ENCODE data around the gene TAS2R43. TPM values are rescaled to one million over a fixed set of nuclear protein-coding genes. Genes with fewer than 3 reads are reported as not detected.
"Not testable (repeated sequence)": the region's sequence is repeated elsewhere in the genome, so short reads cannot be mapped to it uniquely, and the experiment has no call there.

TAS2R43 gene
- polyA plus RNA-seq, 1 donor from 2014 or later: 0.35 TPM

DNA sequence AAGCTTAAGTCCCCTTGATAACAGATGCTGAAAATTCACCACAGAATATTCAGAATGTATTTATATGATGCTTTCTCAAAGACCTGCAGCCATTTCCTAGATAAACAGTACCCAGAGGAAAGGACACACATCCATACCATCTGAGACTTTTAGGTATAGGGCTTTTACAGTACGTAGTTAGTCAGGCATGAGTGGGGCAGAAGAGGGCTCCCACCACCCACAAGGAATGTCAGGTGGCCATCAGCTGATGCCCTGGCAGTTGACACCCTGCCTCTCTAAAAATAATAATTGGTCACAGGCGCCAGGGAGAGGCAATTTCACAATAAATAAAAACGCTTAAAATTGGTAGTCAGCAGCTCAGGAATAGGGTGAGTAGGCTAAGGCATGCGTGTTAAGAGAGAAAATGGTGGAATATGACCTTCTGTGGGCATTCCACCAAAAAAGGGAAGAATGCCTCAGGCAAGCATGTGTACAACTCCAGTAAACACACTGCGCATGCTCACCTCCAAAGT is 22.2 kb downstream of the TAS2R43 start:
- no peaks in the 10 kb centered on the region for H3K36me3 ChIP-seq (ENCODE audit: insufficient read depth, low read length)
- H3K9ac ChIP-seq (ENCODE audit: low read length): no peak overlapping the region
- no peaks in the 10 kb centered on the region for H3K79me2 ChIP-seq (replicated peaks; ENCODE audit: insufficient read depth, low read length)
- no peaks in the 10 kb centered on the region for H3K9me3 ChIP-seq (ENCODE audit: low read length)
- no peaks in the 10 kb centered on the region for H3K27me3 ChIP-seq (ENCODE audit: insufficient read depth, low read depth, low read length)
- H3F3A ChIP-seq (ENCODE audit: insufficient read depth, low read length, poor library complexity, severe bottlenecking): no peaks in the 10 kb centered on the region
- no peak overlapping the region for H2AFZ ChIP-seq (ENCODE audit: low read depth, low read length)
- TF ChIP-seq EZH2 (IDR thresholded peaks at IDR 0.05; ENCODE audit: borderline replicate concordance, insufficient read depth, low read length, poor library complexity, severe bottlenecking) (no peak), EP300 (conservative IDR thresholded peaks at IDR 0.05; ENCODE audit: poor library complexity, severe bottlenecking) (no peak), MXI1 (conservative IDR thresholded peaks at IDR 0.05; ENCODE audit: poor library complexity, severe bottlenecking) (no peak), TAF1 (IDR thresholded peaks at IDR 0.05; ENCODE audit: low read depth) (no peak), SMC3 (conservative IDR thresholded peaks at IDR 0.05; ENCODE audit: poor library complexity) (no peak), POLR2AphosphoS5 (IDR thresholded peaks at IDR 0.05) (no peak), RAD21 (conservative IDR thresholded peaks at IDR 0.05) (no peak)
- TF ChIP-seq, protein P1, sequence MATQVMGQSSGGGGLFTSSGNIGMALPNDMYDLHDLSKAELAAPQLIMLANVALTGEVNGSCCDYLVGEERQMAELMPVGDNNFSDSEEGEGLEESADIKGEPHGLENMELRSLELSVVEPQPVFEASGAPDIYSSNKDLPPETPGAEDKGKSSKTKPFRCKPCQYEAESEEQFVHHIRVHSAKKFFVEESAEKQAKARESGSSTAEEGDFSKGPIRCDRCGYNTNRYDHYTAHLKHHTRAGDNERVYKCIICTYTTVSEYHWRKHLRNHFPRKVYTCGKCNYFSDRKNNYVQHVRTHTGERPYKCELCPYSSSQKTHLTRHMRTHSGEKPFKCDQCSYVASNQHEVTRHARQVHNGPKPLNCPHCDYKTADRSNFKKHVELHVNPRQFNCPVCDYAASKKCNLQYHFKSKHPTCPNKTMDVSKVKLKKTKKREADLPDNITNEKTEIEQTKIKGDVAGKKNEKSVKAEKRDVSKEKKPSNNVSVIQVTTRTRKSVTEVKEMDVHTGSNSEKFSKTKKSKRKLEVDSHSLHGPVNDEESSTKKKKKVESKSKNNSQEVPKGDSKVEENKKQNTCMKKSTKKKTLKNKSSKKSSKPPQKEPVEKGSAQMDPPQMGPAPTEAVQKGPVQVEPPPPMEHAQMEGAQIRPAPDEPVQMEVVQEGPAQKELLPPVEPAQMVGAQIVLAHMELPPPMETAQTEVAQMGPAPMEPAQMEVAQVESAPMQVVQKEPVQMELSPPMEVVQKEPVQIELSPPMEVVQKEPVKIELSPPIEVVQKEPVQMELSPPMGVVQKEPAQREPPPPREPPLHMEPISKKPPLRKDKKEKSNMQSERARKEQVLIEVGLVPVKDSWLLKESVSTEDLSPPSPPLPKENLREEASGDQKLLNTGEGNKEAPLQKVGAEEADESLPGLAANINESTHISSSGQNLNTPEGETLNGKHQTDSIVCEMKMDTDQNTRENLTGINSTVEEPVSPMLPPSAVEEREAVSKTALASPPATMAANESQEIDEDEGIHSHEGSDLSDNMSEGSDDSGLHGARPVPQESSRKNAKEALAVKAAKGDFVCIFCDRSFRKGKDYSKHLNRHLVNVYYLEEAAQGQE (IDR thresholded peaks at IDR 0.05; ENCODE audit: borderline replicate concordance): no peak
- TF ChIP-seq, protein P2, sequence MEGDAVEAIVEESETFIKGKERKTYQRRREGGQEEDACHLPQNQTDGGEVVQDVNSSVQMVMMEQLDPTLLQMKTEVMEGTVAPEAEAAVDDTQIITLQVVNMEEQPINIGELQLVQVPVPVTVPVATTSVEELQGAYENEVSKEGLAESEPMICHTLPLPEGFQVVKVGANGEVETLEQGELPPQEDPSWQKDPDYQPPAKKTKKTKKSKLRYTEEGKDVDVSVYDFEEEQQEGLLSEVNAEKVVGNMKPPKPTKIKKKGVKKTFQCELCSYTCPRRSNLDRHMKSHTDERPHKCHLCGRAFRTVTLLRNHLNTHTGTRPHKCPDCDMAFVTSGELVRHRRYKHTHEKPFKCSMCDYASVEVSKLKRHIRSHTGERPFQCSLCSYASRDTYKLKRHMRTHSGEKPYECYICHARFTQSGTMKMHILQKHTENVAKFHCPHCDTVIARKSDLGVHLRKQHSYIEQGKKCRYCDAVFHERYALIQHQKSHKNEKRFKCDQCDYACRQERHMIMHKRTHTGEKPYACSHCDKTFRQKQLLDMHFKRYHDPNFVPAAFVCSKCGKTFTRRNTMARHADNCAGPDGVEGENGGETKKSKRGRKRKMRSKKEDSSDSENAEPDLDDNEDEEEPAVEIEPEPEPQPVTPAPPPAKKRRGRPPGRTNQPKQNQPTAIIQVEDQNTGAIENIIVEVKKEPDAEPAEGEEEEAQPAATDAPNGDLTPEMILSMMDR (IDR thresholded peaks at IDR 0.05; ENCODE audit: poor library complexity, severe bottlenecking): no peak
- no peak overlapping the region for H3K4me2 ChIP-seq (ENCODE audit: low read length)
- H3K9me2 ChIP-seq (ENCODE audit: insufficient read depth, low read length): no peaks in the 10 kb centered on the region
- no peak overlapping the region for H3K4me3 ChIP-seq (ENCODE audit: low read length)
- H3K27ac ChIP-seq (ENCODE audit: low read length): no peak overlapping the region
- no peaks in the 10 kb centered on the region for H4K20me1 ChIP-seq (ENCODE audit: insufficient read depth)

DNA sequence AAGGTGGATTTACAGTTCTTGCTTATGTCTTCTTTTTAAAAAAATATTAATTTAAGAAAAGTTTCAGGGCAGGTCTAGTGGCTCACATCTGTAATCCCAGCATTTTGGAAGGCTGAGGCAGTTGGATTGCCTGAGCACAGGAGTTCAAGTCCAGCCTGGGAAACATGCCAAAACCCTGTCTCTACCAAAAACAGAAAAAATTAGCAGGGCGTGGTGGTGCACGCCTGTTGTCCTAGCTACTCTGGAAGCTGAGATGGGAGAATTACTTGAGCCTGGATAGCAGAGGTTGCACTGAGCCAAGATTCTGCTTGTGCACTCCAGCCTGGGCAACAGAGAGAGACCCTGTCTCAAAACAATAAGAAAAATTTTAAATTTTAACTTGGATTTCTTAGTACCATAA is 24.6 kb downstream of the TAS2R43 start:
- H3K27me3 ChIP-seq (ENCODE audit: insufficient read depth, low read depth, low read length): no peaks in the 10 kb centered on the region
- H3K4me2 ChIP-seq (ENCODE audit: low read length): no peak overlapping the region
- H3K79me2 ChIP-seq (replicated peaks; ENCODE audit: insufficient read depth, low read length): no peaks in the 10 kb centered on the region
- no peak overlapping the region for H3K4me3 ChIP-seq (ENCODE audit: low read length)
- no peak overlapping the region for H3K27ac ChIP-seq (ENCODE audit: low read length)
- TF ChIP-seq EZH2 (IDR thresholded peaks at IDR 0.05; ENCODE audit: borderline replicate concordance, insufficient read depth, low read length, poor library complexity, severe bottlenecking) (no peak), POLR2AphosphoS5 (IDR thresholded peaks at IDR 0.05) (no peak), MXI1 (conservative IDR thresholded peaks at IDR 0.05; ENCODE audit: poor library complexity, severe bottlenecking) (no peak), EP300 (conservative IDR thresholded peaks at IDR 0.05; ENCODE audit: poor library complexity, severe bottlenecking) (no peak), RAD21 (conservative IDR thresholded peaks at IDR 0.05) (no peak), SMC3 (conservative IDR thresholded peaks at IDR 0.05; ENCODE audit: poor library complexity) (no peak), TAF1 (IDR thresholded peaks at IDR 0.05; ENCODE audit: low read depth) (no peak)
- TF ChIP-seq, protein P1 (IDR thresholded peaks at IDR 0.05; ENCODE audit: borderline replicate concordance): no peak
- TF ChIP-seq, protein P2 (IDR thresholded peaks at IDR 0.05; ENCODE audit: poor library complexity, severe bottlenecking): no peak
- H3K9me3 ChIP-seq (ENCODE audit: low read length): no peaks in the 10 kb centered on the region
- no peaks in the 10 kb centered on the region for H3K9me2 ChIP-seq (ENCODE audit: insufficient read depth, low read length)
- H3F3A ChIP-seq (ENCODE audit: insufficient read depth, low read length, poor library complexity, severe bottlenecking): no peaks in the 10 kb centered on the region
- no peaks in the 10 kb centered on the region for H4K20me1 ChIP-seq (ENCODE audit: insufficient read depth)
- no peaks in the 10 kb centered on the region for H3K36me3 ChIP-seq (ENCODE audit: insufficient read depth, low read length)
- no peak overlapping the region for H2AFZ ChIP-seq (ENCODE audit: low read depth, low read length)
- no peak overlapping the region for H3K9ac ChIP-seq (ENCODE audit: low read length)

DNA sequence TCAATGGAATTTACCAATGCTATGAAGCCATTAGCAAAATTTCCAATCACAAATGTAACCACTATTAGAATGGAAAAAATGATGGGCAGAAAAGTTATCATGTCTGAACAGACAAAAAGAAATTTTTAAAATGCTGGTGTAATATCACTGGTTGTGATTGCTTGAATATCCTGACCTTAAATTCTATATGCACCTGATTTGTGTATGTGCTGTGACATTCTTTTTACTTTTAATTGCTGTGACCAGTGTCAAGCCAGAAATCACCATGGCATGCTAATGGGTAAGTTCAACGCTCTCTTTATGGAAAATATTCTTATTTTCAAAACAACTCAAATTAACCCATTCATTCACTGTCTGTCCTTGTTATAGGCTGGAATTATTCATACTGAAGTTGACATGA is 29.9 kb downstream of the TAS2R43 start, which contains the start of gene TAS2R46:
TSS of gene TAS2R46 (minus strand) at position 101 of the 400 bp plus-strand sequence. CDS start at position 101, 0 bp downstream.
- not testable (repeated sequence) for H4K20me1 ChIP-seq (ENCODE audit: insufficient read depth); H3K4me2 ChIP-seq (ENCODE audit: low read length); H3K36me3 ChIP-seq (ENCODE audit: insufficient read depth, low read length); H3K9me3 ChIP-seq (ENCODE audit: low read length); H3K79me2 ChIP-seq (replicated peaks; ENCODE audit: insufficient read depth, low read length); H3K4me3 ChIP-seq (ENCODE audit: low read length); H2AFZ ChIP-seq (ENCODE audit: low read depth, low read length); H3K9me2 ChIP-seq (ENCODE audit: insufficient read depth, low read length); H3K27me3 ChIP-seq (ENCODE audit: insufficient read depth, low read depth, low read length); H3K27ac ChIP-seq (ENCODE audit: low read length); H3K9ac ChIP-seq (ENCODE audit: low read length); H3F3A ChIP-seq (ENCODE audit: insufficient read depth, low read length, poor library complexity, severe bottlenecking)

Data from neural cell (in vitro differentiated cells).